GM23338 (cell line): ENCODE measurements around the gene PLXND1. TPM values are rescaled to one million over a fixed set of nuclear protein-coding genes. Genes with fewer than 3 reads are reported as not detected.

Experiments
- ATAC-seq: fragments of 200-7000 bp; cut with Tn5 transposase; 3 replicates; pipeline ENCODE4 v1.9.1; 2020
- DNase-seq: peaks from one replicate; pipeline ENCODE4 v3.0.0-alpha.2; 2015; ENCODE audit warnings: low spot score
- H2AFZ ChIP-seq: fragments of 200-600 bp; sonication (generic); 2 replicates; pipeline ENCODE4 v1.8.0; 2016; ENCODE audit warnings: antibody characterized with exemption, mild to moderate bottlenecking, moderate library complexity
- H3F3A ChIP-seq: fragments of 200-600 bp; sonication (generic); replicated peaks from 2 replicates; pipeline ENCODE4 v1.8.0; 2017; ENCODE audit warnings: antibody characterized with exemption, mixed run types, low read depth
- H3K27ac ChIP-seq: fragments of 200-600 bp; sonication (generic); 2 replicates; pipeline ENCODE4 v1.6.1; 2016; ENCODE audit warnings: low read depth
- H3K27me3 ChIP-seq: fragments of 200-600 bp; sonication (generic); 2 replicates; pipeline ENCODE4 v1.8.0; 2016; ENCODE audit warnings: mild to moderate bottlenecking, mixed run types, moderate library complexity; ENCODE audit not compliant: insufficient read depth
- H3K36me3 ChIP-seq: fragments of 200-600 bp; sonication (generic); 2 replicates; pipeline ENCODE4 v1.8.0; 2016; ENCODE audit warnings: mild to moderate bottlenecking; ENCODE audit not compliant: insufficient read depth
- H3K4me1 ChIP-seq: fragments of 200-600 bp; sonication (generic); 2 replicates; pipeline ENCODE4 v1.8.0; 2016; ENCODE audit warnings: mild to moderate bottlenecking, moderate library complexity; ENCODE audit not compliant: insufficient read depth
- H3K4me2 ChIP-seq: fragments of 200-600 bp; sonication (generic); 2 replicates; pipeline ENCODE4 v1.7.1; 2017; ENCODE audit warnings: mixed run types
- H3K4me3 ChIP-seq: fragments of 200-600 bp; sonication (generic); 2 replicates; pipeline ENCODE4 v1.6.1; 2016; ENCODE audit warnings: mixed run types
- H3K79me2 ChIP-seq: fragments of 200-600 bp; sonication (generic); replicated peaks from 2 replicates; pipeline ENCODE4 v1.8.0; 2017; ENCODE audit warnings: mild to moderate bottlenecking; ENCODE audit not compliant: insufficient read depth
- H3K9me2 ChIP-seq: fragments of 200-600 bp; sonication (generic); 2 replicates; pipeline ENCODE4 v1.8.0; 2017; ENCODE audit not compliant: insufficient read depth
- H4K20me1 ChIP-seq: fragments of 200-600 bp; sonication (generic); replicated peaks from 2 replicates; pipeline ENCODE4 v1.8.0; 2017; ENCODE audit warnings: mild to moderate bottlenecking; ENCODE audit not compliant: insufficient read depth
- H3K27ac Mint-ChIP-seq: 2 replicates; pipeline ENCODE4 v1.8.0; 2020; ENCODE audit warnings: inconsistent platforms, mild to moderate bottlenecking, moderate library complexity, mixed read lengths
- H3K27me3 Mint-ChIP-seq: 3 replicates; pipeline ENCODE4 v1.8.0; 2022; ENCODE audit warnings: low read depth, mild to moderate bottlenecking, moderate library complexity, mixed read lengths, inconsistent platforms; ENCODE audit not compliant: insufficient read depth, poor library complexity
- H3K36me3 Mint-ChIP-seq: 3 replicates; pipeline ENCODE4 v1.8.0; 2021; ENCODE audit warnings: low read depth, mild to moderate bottlenecking, inconsistent platforms, moderate library complexity, mixed read lengths
- H3K4me1 Mint-ChIP-seq: 3 replicates; pipeline ENCODE4 v1.8.0; 2020; ENCODE audit warnings: mild to moderate bottlenecking, inconsistent platforms, mixed read lengths
- H3K4me3 Mint-ChIP-seq: 3 replicates; pipeline ENCODE4 v1.8.0; 2021; ENCODE audit warnings: moderate library complexity, mild to moderate bottlenecking, inconsistent platforms, mixed read lengths
- H3K9me3 Mint-ChIP-seq: 3 replicates; pipeline ENCODE4 v1.8.0; 2020; ENCODE audit warnings: moderate library complexity, mild to moderate bottlenecking, inconsistent platforms, mixed read lengths
- CREB1 ChIP-seq: fragments of 250-450 bp; sonication (Bioruptor Pico); IDR thresholded peaks from 2 replicates; pipeline ENCODE4 v1.5.0; 2020; ENCODE audit warnings: low read depth, mild to moderate bottlenecking, moderate library complexity
- CTCF ChIP-seq, 2 experiments: fragments of 200-600 bp in 1 of 2; sonication (generic) in 1 of 2; conservative IDR thresholded peaks; 2 replicates each; pipeline versions ENCODE4 v1.5.1 to v1.6.1; 2016 to 2017; ENCODE audit warnings: antibody characterized with exemption in 2 of 2, low read depth in 2 of 2, mild to moderate bottlenecking in 2 of 2, moderate library complexity in 1 of 2
- ETS1 ChIP-seq: IDR thresholded peaks from 2 replicates; pipeline ENCODE4 v1.6.1; 2016; ENCODE audit warnings: antibody characterized with exemption
- EZH2 ChIP-seq: fragments of 200-600 bp; sonication (generic); IDR thresholded peaks from one replicate; pipeline ENCODE4 v1.8.0; 2017; ENCODE audit warnings: antibody characterized with exemption, mild to moderate bottlenecking, low read depth; ENCODE audit not compliant: unreplicated experiment
- EZH2phosphoT487 ChIP-seq: fragments of 200-600 bp; sonication (generic); IDR thresholded peaks from one replicate; pipeline ENCODE4 v1.8.1; 2018; ENCODE audit warnings: antibody characterized with exemption; ENCODE audit not compliant: unreplicated experiment
- JUNB ChIP-seq: IDR thresholded peaks from one replicate; pipeline ENCODE4 v1.6.1; 2016; ENCODE audit warnings: antibody characterized with exemption; ENCODE audit not compliant: unreplicated experiment
- NANOG ChIP-seq: IDR thresholded peaks from 2 replicates; pipeline ENCODE4 v1.6.1; 2016; ENCODE audit warnings: antibody characterized with exemption, borderline replicate concordance
- POLR2AphosphoS5 ChIP-seq: IDR thresholded peaks from 2 replicates; pipeline ENCODE4 v1.6.1; 2016; ENCODE audit warnings: antibody characterized with exemption, low read depth
- REST ChIP-seq: IDR thresholded peaks from one replicate; pipeline ENCODE4 v1.6.1; 2018; ENCODE audit warnings: antibody characterized with exemption; ENCODE audit not compliant: unreplicated experiment
- STAT1 ChIP-seq: IDR thresholded peaks from one replicate; pipeline ENCODE4 v1.6.1; 2016; ENCODE audit warnings: antibody characterized with exemption; ENCODE audit not compliant: unreplicated experiment
- ZNF114 ChIP-seq: fragments of 250-450 bp; sonication (Bioruptor Pico); IDR thresholded peaks from 2 replicates; pipeline ENCODE4 v1.5.0; 2020; ENCODE audit warnings: mild to moderate bottlenecking, moderate library complexity
- ZNF331 ChIP-seq: fragments of 250-450 bp; sonication (Bioruptor Pico); IDR thresholded peaks from 2 replicates; pipeline ENCODE4 v1.5.0; 2020; ENCODE audit warnings: low read depth, mild to moderate bottlenecking, moderate library complexity
- ZNF462 ChIP-seq: fragments of 250-450 bp; sonication (Bioruptor Pico); IDR thresholded peaks from 2 replicates; pipeline ENCODE4 v1.5.0; 2020; ENCODE audit warnings: mild to moderate bottlenecking, moderate library complexity
- polyA plus RNA-seq: library from polyadenylated mRNA; unstranded; fragments of >200 nt; fragmentation: Nextera tagmentation; extraction: Ambion mirVana; gene quantifications from 2 replicates; pipeline ENCODE4 v1.2.1, GENCODE V29; 2016
- total RNA-seq: library from RNA; depleted of rRNA; stranded (reverse); fragments of >200 nt; shearing (Covaris generic); gene quantifications from 2 replicates; pipeline ENCODE4 v1.2.3, GENCODE V29; 2014

The PLXND1 gene
- total and polyA plus RNA-seq, 2 experiments from 2014 or later, result 13.3 to 60.4 TPM

- no peak overlapping the region for H3K4me2 ChIP-seq
- Mint-ChIP-seq H3K27me3 (peaks cover 12% of the 10 kb centered on the region), H3K36me3 (no peaks in the 10 kb centered on the region; the same call in 2 of the 3 replicates), H3K4me3 (no peak overlapping the region), H3K27ac (no peak overlapping the region; the same call in 1 of the 2 replicates), H3K9me3 (no peaks in the 10 kb centered on the region), H3K4me1 (peaks cover 22% of the 10 kb centered on the region)
- ATAC-seq (no peak), DNase-seq (no peak)
- no peak overlapping the region for H3K27ac ChIP-seq
- H3K9me2 ChIP-seq, result no peaks in the 10 kb centered on the region
- no peaks in the 10 kb centered on the region for H3F3A ChIP-seq
- no peaks in the 10 kb centered on the region for H3K36me3 ChIP-seq
- no peaks in the 10 kb centered on the region for H4K20me1 ChIP-seq
- no peak overlapping the region for H3K4me3 ChIP-seq
- H3K4me1 ChIP-seq, result peaks cover 20% of the 10 kb centered on the region
- TF ChIP-seq ZNF331 (no peak), EZH2phosphoT487 (no peak), ZNF114 (CRISPR knock-in tag) (no peak), NANOG (no peak), REST (no peak), JUNB (no peak), CREB1 (CRISPR knock-in tag) (no peak), CTCF (conservative IDR thresholded peaks at IDR 0.05; ENCODE audit: low read depth in 2 of 2) (no peak), EZH2 (no peak), ETS1 (no peak), STAT1 (no peak), ZNF462 (CRISPR knock-in tag) (no peak), POLR2AphosphoS5 (no peak)
- no peak overlapping the region for H2AFZ ChIP-seq
- no peaks in the 10 kb centered on the region for H3K79me2 ChIP-seq
- H3K27me3 ChIP-seq, result no peaks in the 10 kb centered on the region
Observed at GRCh38 chr3:129586746-129587430, 19.6 kb downstream of the PLXND1 start.
